Pulmonary artery endothelial cell (primary cell): ENCODE results near the gene BUB1B. TPM values are rescaled to one million over a fixed set of nuclear protein-coding genes. Genes with fewer than 3 reads are reported as not detected.
"Not testable (repeated sequence)": the region's sequence is repeated elsewhere in the genome, so short reads cannot be mapped to it uniquely, and the experiment has no call there.

ENCODE experiments used
- DNase-seq: peaks from one replicate; pipeline ENCODE4 v3.0.0-alpha.2; 2011; ENCODE audit warnings: low read depth, low spot score
- total RNA-seq: library from RNA; depleted of rRNA; stranded (reverse); fragments of >200 nt; gene quantifications from 2 replicates; pipeline ENCODE4 v1.2.3, GENCODE V29; 2014

The BUB1B gene
- total RNA-seq, 1 donor from 2014 or later: 26.8 TPM

GRCh38 chr15:40136470-40137302 is 24.2 kb upstream of the BUB1B start:
- no peak for DNase-seq

- no peak for DNase-seq
Observed at GRCh38 chr15:40137303-40138200, 23.3 kb upstream of the BUB1B start.

- not testable (repeated sequence) for DNase-seq
Observed at GRCh38 chr15:40138201-40138570, 22.7 kb upstream of the BUB1B start.

GRCh38 chr15:40142428-40142827 is 18.4 kb upstream of the BUB1B start:
- no peak for DNase-seq

GRCh38 chr15:40146037-40146436 is 14.8 kb upstream of the BUB1B start:
- DNase-seq: no peak

GRCh38 chr15:40149339-40149738 is 11.5 kb upstream of the BUB1B start:
- DNase-seq: no peak

GRCh38 chr15:40150163-40150925 is 10.5 kb upstream of the BUB1B start:
- DNase-seq: peak; percentile 11

- DNase-seq: no peak
Observed at GRCh38 chr15:40151499-40151898, 9.4 kb upstream of the BUB1B start.

GRCh38 chr15:40151991-40152390 is 8.9 kb upstream of the BUB1B start:
- no peak for DNase-seq

- DNase-seq: not testable (repeated sequence)
Observed at GRCh38 chr15:40154821-40155220, 6.0 kb upstream of the BUB1B start.

- DNase-seq: no peak
Observed at GRCh38 chr15:40155270-40155910, 5.5 kb upstream of the BUB1B start.

- DNase-seq: no peak
Observed at GRCh38 chr15:40157778-40158447, 3.0 kb upstream of the BUB1B start.

- no peak for DNase-seq
Observed at GRCh38 chr15:40160021-40160420, 848 bp upstream of the BUB1B start.

- DNase-seq: no peak
Observed at GRCh38 chr15:40161693-40162391, 973 bp downstream of the BUB1B start.

- DNase-seq: no peak
Observed at GRCh38 chr15:40162552-40162951, 1.7 kb downstream of the BUB1B start.

GRCh38 chr15:40163657-40164416 is 3.0 kb downstream of the BUB1B start:
- DNase-seq: no peak

- not testable (repeated sequence) for DNase-seq
Observed at GRCh38 chr15:40167374-40167773, 6.5 kb downstream of the BUB1B start.

- DNase-seq: no peak
Observed at GRCh38 chr15:40175160-40175559, 14.3 kb downstream of the BUB1B start.

- DNase-seq: no peak
Observed at GRCh38 chr15:40182358-40183029, 21.6 kb downstream of the BUB1B start.
